Stimulated activated CD4-positive, alpha-beta T cell treated with anti-CD3 and anti-CD28 coated beads, TNF-alpha, amount 100 ng/mL, for 48 hours (primary cell): ENCODE results near the gene MID1.

Experiments used
- DNase-seq, 3 donors: peaks; one replicate each; pipeline ENCODE4 v3.0.0-alpha.2; 2020; ENCODE audit warnings: low read depth in 3 of 3

The MID1 gene

DNA sequence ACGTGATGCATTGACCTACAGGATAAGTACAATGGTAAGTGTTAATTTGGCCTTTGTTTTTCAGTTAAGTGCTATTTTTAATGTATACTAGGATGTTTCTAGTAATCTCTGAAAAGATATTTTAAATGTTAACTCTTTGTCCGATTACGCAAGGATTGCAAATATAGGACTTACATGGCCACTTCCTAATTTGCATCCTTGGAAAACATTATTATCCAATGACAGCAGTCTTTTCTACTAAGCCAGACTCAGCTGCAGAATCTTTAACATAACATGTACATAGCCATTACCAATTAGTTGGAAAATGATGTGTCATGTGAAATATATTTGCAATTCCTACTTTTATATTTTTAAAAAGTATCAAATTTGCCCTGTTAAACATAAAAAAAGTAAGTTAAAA lies 124.7 kb downstream of the MID1 start:
- DNase-seq = no peak

DNA sequence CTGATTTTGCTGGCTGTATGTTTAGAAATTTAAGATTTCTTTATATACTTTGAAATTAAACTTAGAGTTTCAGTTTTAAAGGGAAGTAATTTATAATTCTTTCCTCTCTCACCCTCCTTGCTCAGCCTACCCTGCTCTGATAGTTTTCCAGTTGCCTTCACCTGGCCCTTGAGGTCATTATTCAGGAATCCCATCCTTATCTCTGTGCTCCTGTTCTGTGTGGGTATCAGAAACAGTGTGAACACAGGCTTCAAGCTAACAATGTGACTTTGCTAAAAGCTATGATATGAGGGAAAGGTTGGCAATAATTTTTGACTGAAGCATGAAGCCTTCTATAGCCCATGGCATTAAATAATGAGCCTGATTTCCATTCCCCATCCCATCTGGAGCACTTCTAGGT lies 128.1 kb downstream of the MID1 start:
- no peak for DNase-seq

- DNase-seq = no peak
These were observed 134.0 kb downstream of the MID1 start for GRCh38 chrX:10486373-10486772.

- no peak for DNase-seq
These were observed 135.1 kb downstream of the MID1 start for GRCh38 chrX:10485326-10485725.

GRCh38 chrX:10484683-10485247 lies 135.6 kb downstream of the MID1 start:
- no peak for DNase-seq

DNA sequence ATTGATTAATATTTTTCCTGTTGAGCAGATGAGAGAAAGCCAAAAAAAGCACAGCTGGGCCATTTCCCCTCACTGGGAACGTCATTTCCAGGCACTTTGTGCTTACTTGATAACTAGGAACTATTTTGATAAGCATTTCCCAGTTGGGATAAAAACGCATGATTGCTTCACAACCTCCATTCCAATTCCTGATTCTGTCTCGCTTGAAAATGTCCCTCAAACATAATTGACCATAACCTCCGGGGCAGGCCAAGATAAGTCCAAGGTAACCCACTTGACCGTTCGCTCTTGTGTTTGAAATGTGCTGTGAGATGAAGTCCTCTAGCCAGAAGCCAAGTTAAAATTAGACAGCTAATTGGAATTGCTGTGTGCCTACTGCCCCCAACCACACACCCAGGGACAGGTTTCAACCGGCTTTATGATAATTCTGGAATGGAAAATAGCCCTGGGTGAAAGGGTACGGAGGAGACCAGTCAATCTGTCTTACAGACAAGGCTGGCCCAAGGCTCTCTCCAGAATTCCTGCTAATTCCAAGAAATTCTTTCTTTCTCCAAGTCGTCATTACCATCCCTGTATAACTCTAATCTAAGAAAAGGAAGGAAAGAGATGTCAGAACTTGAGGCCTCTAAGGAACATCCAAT lies 137.1 kb downstream of the MID1 start:
- DNase-seq = no peak

DNA sequence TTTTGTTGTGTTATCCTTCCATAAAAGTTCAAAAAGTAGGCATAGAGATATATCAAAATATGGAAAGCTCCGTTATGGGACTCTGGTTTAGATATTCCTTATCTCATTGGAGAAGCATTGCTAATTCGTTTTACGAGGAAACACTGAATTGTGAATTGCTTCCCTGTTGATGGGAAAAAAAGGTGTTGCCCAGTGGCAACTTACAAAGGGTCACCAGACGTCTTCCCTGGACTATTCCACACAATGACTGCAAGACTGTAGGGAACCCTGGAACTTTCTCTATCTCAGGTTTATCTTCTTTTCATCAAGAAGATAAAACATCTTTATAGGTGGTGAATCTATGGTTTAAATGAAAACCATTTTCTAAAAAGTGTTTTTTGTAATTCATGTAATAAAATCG lies 137.7 kb downstream of the MID1 start:
- no peak for DNase-seq

DNA sequence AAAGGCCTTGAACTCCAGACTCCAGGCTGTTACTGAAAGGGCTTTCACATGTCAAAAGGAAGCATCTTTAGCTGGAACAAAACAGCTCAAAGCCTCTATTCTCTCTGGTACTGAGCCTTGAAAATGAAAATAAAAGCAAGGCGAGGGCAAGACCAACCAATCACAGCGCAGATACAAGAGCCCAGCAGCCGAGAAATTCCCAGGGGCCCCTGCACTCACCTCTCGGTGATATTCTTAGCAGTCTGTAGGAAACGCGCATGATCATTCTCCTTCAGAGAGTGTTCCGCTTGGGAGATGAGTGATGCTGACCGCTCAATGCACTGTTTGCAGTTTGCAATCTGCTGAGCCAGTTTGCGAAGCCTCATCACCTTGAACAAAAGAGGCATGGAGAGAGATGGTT lies 138.1 kb downstream of the MID1 start:
- no peak for DNase-seq

GRCh38 chrX:10480861-10481260 lies 139.5 kb downstream of the MID1 start:
- no peak for DNase-seq

GRCh38 chrX:10479508-10479907 lies 140.9 kb downstream of the MID1 start:
- no peak for DNase-seq

DNA sequence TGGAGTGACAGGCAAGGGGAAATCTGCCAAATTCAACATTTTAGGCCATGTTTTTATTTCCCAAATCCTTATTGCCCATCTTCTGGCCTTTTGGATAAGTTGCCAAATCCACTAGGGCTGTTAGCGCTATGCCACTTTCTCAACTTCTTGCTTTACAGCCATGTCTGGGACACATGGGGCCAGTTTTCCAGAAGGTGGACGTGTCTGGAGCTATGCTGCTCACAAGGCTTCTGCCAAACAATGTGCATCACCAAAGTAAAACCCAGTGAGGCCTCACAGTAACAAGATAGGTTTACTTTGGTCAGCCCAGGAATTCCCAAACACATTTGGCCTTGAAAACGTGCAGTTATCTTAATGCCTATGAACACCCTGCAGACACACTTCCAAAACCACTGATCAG lies 142.9 kb downstream of the MID1 start:
- no peak for DNase-seq

DNA sequence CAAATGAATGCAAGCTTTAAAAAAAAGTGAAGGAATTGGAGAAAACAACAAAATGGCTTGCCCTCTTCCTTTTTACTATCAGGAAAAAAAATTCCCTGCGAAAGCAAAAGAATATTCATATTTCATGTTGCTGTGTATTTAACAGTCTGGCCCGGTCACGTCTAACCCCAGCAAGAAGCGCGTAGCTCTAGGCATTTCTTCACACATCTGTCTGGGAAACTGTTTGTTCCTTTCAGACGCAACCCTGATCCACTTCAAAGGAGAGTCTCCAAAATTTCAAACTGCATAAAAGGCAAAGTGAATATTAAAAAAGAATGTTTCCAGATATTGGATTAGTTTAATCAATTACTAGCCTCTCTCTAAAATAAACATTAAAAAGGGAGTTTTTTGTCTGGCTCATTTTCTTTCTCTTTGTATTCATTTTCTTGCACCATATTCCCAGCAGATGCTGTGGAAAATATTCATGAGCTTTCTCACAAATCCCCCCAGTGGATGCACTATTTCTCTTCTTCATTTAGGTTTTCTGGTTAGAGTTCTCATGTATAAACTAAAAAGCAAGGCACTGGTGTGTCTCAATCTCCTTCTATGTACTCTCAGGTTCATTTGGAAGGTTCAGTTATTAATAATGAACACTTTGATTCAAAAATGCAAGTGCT lies 145.3 kb downstream of the MID1 start:
- DNase-seq = no peak

DNA sequence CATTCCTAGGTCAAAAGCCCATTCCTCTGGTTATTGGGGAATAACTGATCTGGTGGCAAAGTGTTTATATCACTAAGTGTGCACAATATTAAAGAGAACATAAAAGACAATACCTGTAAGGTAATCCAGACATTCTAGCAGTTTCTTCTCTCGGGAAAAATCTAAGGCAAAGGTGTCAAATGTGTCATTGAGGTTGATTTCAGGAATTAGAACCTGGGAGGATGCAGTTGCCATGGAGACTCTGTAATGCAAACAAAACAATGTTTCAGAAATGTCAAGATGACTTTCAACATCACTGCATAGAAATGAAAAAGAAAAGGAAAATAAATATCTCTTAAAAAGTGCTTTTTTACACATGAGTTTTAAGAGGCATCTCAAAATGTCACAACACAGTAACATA lies 145.9 kb downstream of the MID1 start:
- DNase-seq = no peak

DNA sequence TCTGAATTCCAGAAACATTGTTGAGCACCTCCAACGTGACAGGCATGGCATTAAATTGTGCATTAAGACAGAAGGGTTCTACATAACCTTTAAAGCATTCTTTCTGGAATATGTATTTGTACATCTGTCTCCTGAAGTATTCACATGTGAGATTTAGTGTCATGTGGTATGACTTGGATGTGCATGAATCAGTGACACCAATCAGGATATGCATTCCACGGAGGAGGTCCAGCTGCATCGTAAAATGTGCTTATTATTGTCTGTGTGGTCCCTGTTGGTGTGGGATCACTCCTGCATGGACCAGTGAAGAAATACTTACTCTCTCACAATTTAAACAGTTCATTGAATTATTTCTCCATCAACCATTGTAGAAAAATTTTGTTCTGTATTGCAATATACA lies 149.0 kb downstream of the MID1 start:
- no peak for DNase-seq

DNA sequence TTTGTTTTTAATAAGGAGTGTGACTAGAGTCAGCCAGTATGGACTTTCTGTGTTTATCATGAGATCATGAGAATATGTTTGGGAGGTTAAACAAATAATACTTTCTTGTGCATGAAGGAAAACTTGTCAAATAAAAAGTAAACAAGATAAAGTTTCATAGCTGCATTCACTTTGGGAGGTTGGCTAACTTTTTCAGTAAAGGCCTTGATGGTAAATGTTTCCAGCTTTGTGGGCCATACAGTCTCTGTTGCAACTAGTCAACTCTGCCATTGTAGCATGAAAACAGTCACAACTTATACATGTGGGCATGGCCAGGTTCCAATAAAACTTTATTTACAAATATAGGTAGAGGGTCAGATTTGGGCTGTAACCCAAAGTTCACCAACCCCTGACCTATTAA lies 150.4 kb downstream of the MID1 start:
- DNase-seq = no peak

DNA sequence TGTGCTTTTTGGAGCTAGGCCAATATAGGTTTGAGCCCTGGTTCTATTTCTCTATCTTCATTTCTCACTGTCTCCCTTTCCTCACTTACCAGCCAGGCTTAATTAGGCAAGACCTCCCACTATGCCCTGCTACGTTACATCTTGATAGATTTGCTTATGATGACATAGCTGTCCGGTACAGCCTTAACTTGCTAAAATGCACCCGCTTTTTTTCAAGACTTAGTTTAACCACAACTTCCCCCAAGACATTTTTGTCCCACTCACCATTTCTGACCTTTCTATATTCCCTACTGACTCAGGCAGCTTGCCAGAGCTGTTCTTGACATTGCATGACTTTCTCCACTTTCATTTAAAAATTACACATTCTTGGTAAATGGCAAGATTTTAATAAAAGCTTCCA lies 152.6 kb downstream of the MID1 start:
- DNase-seq = no peak

DNA sequence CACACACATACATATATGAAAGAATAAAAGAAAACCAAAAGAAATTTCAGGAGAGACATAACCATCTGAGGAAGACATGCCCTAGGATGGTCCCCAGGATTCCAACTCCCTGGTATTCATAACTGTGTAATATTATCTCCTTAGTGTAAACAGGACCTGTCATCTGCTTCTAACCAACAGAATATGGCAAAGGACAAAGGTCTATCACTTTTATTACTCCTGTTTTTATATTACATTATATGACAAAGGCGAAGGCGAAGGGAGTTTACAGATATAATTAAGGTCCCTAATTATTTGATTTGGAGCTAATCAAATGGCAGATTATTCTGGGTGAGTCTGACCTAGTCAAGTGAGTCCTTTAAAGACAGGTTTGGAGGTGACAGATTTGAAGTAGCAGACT lies 155.1 kb downstream of the MID1 start:
- DNase-seq = no peak

GRCh38 chrX:10457092-10457491 lies 163.3 kb downstream of the MID1 start:
- DNase-seq = no peak

DNA sequence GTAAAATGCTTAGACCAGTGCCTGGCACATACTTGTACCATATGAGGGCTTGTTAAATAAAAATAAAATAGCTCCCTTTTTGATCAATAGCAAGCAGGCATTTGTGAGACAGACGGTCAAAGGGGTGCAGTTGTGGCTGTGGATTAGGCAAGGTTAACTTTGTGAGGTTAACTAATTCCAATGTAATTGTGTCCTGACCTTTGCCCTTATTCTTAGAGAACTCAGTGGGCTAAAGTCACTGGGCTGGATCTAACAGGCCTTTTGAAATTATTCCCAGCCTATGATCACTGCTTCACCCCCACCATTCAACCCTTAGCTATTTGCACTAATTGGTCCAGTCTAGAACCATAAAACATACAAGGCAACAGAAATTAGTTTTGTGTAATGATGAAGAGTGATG lies 166.4 kb downstream of the MID1 start:
- no peak for DNase-seq

DNA sequence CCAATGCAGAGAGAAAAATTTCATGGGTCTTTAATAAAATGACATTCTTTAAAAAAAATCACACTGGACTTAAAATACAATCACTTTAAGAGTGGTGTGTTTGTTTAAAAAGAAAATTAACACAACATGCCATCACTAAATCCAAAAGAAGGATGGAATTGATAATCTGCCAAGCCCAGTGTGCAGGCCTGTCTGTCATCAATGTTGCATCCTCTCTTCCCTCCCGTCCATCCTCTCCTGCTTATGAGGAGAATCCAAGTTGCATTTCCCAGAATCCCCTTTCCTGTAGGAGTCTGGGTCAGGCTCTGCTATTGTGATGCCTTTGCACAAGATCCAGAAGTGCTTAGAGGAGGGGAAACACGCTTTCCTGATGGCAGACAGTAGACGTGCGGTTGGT lies 169.4 kb downstream of the MID1 start:
- DNase-seq = no peak

DNA sequence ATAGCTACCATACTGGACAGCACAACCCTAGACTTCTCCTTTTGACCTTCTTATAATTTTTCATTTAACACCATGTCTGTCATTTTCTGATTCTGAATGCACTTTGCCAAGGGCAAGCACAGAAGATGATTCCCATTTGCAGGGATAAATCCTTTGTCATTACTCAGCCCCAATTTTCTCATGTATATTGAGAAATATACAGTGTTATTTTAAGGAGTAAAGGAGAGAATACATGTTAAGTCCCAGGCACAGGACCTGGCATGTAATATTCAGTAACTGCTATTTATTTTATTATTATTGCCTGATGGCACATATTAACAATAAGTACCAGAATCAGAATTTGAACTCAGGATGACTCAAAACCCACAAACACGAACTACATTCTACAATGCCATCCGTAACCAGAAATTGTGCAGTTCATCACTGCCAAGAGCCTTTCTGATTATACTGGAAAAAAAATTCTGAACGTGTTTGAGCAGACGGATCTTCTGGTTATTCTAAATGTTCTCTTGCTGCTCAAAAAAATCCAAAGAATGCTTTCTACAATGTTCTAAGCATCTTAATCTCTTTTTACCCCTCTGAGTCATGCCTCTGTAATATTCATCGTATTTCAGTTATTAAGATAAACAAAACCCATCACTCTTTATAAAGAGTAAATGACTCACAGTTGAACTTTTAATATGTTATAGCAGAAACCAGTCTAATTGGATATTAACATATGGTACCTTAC lies 170.0 kb downstream of the MID1 start:
- no peak for DNase-seq

DNA sequence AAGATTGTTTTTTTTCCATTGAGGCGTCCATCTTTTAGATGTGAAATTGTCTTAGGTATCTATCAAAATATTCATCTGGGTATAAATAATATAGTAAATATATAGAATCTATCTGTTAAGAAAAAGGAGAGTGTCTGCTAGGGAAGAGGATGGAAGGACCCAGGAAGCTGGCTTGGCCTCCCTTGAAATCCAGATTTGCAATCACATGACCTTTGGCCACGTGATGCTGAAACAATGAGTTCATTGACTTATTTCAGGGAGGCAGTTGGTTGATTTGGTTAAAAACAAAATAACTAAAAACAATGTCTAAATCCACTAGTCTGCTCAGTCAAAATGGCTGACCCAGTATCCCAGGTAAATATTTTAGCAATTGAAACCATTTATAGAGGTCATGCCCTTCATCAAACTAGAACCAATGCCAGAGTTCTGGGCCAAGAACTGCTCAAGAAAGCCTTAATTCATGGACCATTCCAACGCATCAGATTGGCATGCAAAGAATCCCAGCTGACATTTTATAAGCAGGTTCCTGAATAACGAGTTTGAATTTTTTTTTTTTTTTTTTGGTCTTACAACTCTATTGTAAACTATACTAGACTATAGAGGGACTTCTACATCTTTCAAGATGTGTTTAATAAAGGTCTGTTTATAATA lies 172.7 kb downstream of the MID1 start:
- DNase-seq = no peak
